ENCODE results near the gene TMEM117. TPM values are rescaled to one million over a fixed set of nuclear protein-coding genes. Genes with fewer than 3 reads are reported as not detected.

TMEM117 gene
- total and polyA plus RNA-seq, 10 of the 15 experiments (the other 5 are each of a cell fraction or from before 2014, with no cell fraction given): 3.1 to 8.2 (median 6.1) TPM

- H3K27me3 ChIP-seq (replicated peaks in 1 of 2; ENCODE audit: control insufficient read depth in 2 of 2, insufficient read depth in 2 of 2, low read length in 1 of 2): no peaks in the 10 kb centered on the region
- H3K79me2 ChIP-seq (ENCODE audit: control insufficient read depth, insufficient read depth, low read length): no peaks in the 10 kb centered on the region
- no peak overlapping the region for H3K9ac ChIP-seq (ENCODE audit: control insufficient read depth, insufficient read depth, low read length)
- ATAC-seq: no peak
- no TSS peak for BruUV-seq (replicated peaks)
- TF ChIP-seq ZNF24 (IDR thresholded peaks at IDR 0.05): no peak
- TF ChIP-seq LARP7 (IDR thresholded peaks at IDR 0.05): no peak
- no peak for TF ChIP-seq POU2F2 (IDR thresholded peaks at IDR 0.05; ENCODE audit: borderline replicate concordance, low read depth, low read length)
- TF ChIP-seq NFIC (IDR thresholded peaks at IDR 0.05; ENCODE audit: low read depth, low read length): no peak
- TF ChIP-seq, protein P1, sequence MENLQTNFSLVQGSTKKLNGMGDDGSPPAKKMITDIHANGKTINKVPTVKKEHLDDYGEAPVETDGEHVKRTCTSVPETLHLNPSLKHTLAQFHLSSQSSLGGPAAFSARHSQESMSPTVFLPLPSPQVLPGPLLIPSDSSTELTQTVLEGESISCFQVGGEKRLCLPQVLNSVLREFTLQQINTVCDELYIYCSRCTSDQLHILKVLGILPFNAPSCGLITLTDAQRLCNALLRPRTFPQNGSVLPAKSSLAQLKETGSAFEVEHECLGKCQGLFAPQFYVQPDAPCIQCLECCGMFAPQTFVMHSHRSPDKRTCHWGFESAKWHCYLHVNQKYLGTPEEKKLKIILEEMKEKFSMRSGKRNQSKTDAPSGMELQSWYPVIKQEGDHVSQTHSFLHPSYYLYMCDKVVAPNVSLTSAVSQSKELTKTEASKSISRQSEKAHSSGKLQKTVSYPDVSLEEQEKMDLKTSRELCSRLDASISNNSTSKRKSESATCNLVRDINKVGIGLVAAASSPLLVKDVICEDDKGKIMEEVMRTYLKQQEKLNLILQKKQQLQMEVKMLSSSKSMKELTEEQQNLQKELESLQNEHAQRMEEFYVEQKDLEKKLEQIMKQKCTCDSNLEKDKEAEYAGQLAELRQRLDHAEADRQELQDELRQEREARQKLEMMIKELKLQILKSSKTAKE (IDR thresholded peaks at IDR 0.05; ENCODE audit: low read depth, poor library complexity, severe bottlenecking): no peak
- TF ChIP-seq RELA (IDR thresholded peaks at IDR 0.05; ENCODE audit: borderline replicate concordance, partially characterized antibody): no peak
- TF ChIP-seq NR2C1 (IDR thresholded peaks at IDR 0.05): no peak
- no peak for TF ChIP-seq FOS (IDR thresholded peaks at IDR 0.05; ENCODE audit: borderline replicate concordance, extremely low read depth, insufficient read length)
- TF ChIP-seq JUNB (IDR thresholded peaks at IDR 0.05): no peak
- no peak for TF ChIP-seq SIX5 (IDR thresholded peaks at IDR 0.05; ENCODE audit: low read depth, low read length, severe bottlenecking)
- TF ChIP-seq MTA2 (IDR thresholded peaks at IDR 0.05; ENCODE audit: low read depth): no peak
- TF ChIP-seq, protein P2, sequence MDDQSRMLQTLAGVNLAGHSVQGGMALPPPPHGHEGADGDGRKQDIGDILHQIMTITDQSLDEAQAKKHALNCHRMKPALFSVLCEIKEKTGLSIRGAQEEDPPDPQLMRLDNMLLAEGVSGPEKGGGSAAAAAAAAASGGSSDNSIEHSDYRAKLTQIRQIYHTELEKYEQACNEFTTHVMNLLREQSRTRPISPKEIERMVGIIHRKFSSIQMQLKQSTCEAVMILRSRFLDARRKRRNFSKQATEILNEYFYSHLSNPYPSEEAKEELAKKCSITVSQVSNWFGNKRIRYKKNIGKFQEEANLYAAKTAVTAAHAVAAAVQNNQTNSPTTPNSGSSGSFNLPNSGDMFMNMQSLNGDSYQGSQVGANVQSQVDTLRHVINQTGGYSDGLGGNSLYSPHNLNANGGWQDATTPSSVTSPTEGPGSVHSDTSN (IDR thresholded peaks at IDR 0.05; ENCODE audit: insufficient replicate concordance, low read depth, low read length): no peak
- TF ChIP-seq, protein P3, sequence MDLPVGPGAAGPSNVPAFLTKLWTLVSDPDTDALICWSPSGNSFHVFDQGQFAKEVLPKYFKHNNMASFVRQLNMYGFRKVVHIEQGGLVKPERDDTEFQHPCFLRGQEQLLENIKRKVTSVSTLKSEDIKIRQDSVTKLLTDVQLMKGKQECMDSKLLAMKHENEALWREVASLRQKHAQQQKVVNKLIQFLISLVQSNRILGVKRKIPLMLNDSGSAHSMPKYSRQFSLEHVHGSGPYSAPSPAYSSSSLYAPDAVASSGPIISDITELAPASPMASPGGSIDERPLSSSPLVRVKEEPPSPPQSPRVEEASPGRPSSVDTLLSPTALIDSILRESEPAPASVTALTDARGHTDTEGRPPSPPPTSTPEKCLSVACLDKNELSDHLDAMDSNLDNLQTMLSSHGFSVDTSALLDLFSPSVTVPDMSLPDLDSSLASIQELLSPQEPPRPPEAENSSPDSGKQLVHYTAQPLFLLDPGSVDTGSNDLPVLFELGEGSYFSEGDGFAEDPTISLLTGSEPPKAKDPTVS (IDR thresholded peaks at IDR 0.05; ENCODE audit: low read depth, low read length): no peak
- no peak for TF ChIP-seq NRF1 (conservative IDR thresholded peaks at IDR 0.05; ENCODE audit: low read depth, low read length)
- TF ChIP-seq CEBPB (IDR thresholded peaks at IDR 0.05; ENCODE audit: borderline replicate concordance in 1 of 2, low read depth in 2 of 2, low read length in 2 of 2): no peak
- TF ChIP-seq ATF2 (IDR thresholded peaks at IDR 0.05; ENCODE audit: low read length): no peak
- TF ChIP-seq FOXK2 (IDR thresholded peaks at IDR 0.05): no peak
- no peak for TF ChIP-seq IKZF1 (conservative IDR thresholded peaks at IDR 0.05)
- no peak for TF ChIP-seq RAD51 (IDR thresholded peaks at IDR 0.05)
- no peak for TF ChIP-seq POLR2A (IDR thresholded peaks at IDR 0.05; ENCODE audit: low read depth, low read length)
- H4K20me1 ChIP-seq (ENCODE audit: control insufficient read depth, insufficient read depth): no peaks in the 10 kb centered on the region
- WGBS (ENCODE audit: insufficient coverage, insufficient replicate concordance, low lambda C conversion rate, missing lambda C conversion rate): 97% methylated on average over 4 of the region's 4 CpGs
- H3K4me3 ChIP-seq: no peak overlapping the region
- no peak overlapping the region for H3K27ac ChIP-seq (ENCODE audit: control insufficient read depth, insufficient read depth)
- in situ Hi-C loops (cut with MboI): no loop called here
- POLR2A ChIA-PET: no interaction called here
- RAD21 ChIA-PET (ENCODE audit: unreplicated experiment): no interaction called here
- CTCF ChIA-PET: no interaction called here
- H3K4me2 ChIP-seq (ENCODE audit: control insufficient read depth, insufficient read depth): no peak overlapping the region
- SMC1A ChIA-PET (ENCODE audit: uncharacterized antibody, unreplicated experiment): interaction anchor here (0.8 kb wide), 1 partner anchor 17 kb away, joined by 3 read pairs; no protein-coding TSS in a partner anchor
- no peak for DNase-seq (ENCODE audit: low read depth, low spot score)
- H3K36me3 ChIP-seq (ENCODE audit: control insufficient read depth in 2 of 2, insufficient read depth in 2 of 2, low read length in 1 of 2): no peaks in the 10 kb centered on the region
- FAIRE-seq: no peak
- intact Hi-C loops (cut with micrococcal nuclease; ENCODE audit: unreplicated experiment): no loop called here
- no peaks in the 10 kb centered on the region for H3K4me1 ChIP-seq (ENCODE audit: control insufficient read depth, insufficient read depth, low read length)
- H3K9me3 ChIP-seq (replicated peaks; ENCODE audit: control insufficient read depth, insufficient read depth, low read length): no peaks in the 10 kb centered on the region
- H2AFZ ChIP-seq (ENCODE audit: control insufficient read depth, low read depth, low read length): no peak overlapping the region
Measured at GRCh38 chr12:44101475-44101874, 265.6 kb downstream of the TMEM117 start.
